Chondrocyte (in vitro differentiated cells): ENCODE measurements around the gene PPME1. TPM values are rescaled to one million over a fixed set of nuclear protein-coding genes. Genes with fewer than 3 reads are reported as not detected.
A peak's percentile ranks its signal among the peaks of the same experiment; 100 is the strongest.

Experiments
- DNase-seq: peaks from one replicate; pipeline ENCODE4 v3.0.0; 2021; ENCODE audit warnings: mixed read lengths, low spot score
- H3K27ac Mint-ChIP-seq: one replicate; pipeline ENCODE4 v1.8.0; 2021; ENCODE audit warnings: mild to moderate bottlenecking, moderate library complexity, mixed read lengths; ENCODE audit not compliant: unreplicated experiment
- H3K27me3 Mint-ChIP-seq: 2 replicates; pipeline ENCODE4 v1.8.0; 2021; ENCODE audit warnings: low read depth, mixed read lengths
- H3K36me3 Mint-ChIP-seq: 2 replicates; pipeline ENCODE4 v1.8.0; 2021; ENCODE audit warnings: low read depth, mixed read lengths
- H3K4me1 Mint-ChIP-seq: 2 replicates; pipeline ENCODE4 v1.8.0; 2021; ENCODE audit warnings: low read depth, mild to moderate bottlenecking, mixed read lengths
- H3K4me3 Mint-ChIP-seq: one replicate; pipeline ENCODE4 v1.8.0; 2021; ENCODE audit warnings: mild to moderate bottlenecking, moderate library complexity, mixed read lengths; ENCODE audit not compliant: unreplicated experiment
- H3K9me3 Mint-ChIP-seq: 2 replicates; pipeline ENCODE4 v1.8.0; 2021; ENCODE audit warnings: low read depth, mixed read lengths
- CTCF ChIP-seq: fragments of 200-600 bp; sonication (generic); IDR thresholded peaks from 2 replicates; pipeline ENCODE4 v1.5.0; 2021; ENCODE audit warnings: antibody characterized with exemption, mild to moderate bottlenecking, moderate library complexity
- total RNA-seq: library from RNA; stranded (reverse); gene quantifications from 3 replicates; pipeline ENCODE4 v1.2.1, GENCODE V29; 2021

The PPME1 gene
- total RNA-seq, 1 donor from 2014 or later = 76.2 TPM

- Mint-ChIP-seq H3K27ac (no peak overlapping the region), H3K9me3 (no peaks in the 10 kb centered on the region), H3K36me3 (peaks cover 26% of the 10 kb centered on the region), H3K4me3 (no peak overlapping the region), H3K27me3 (no peaks in the 10 kb centered on the region), H3K4me1 (peaks cover 25% of the 10 kb centered on the region)
- no peak for TF ChIP-seq CTCF
- DNase-seq = peak; percentile 68
These were observed 82.3 kb downstream of the PPME1 start for GRCh38 chr11:74253361-74253760.

- peak; percentile 97 for TF ChIP-seq CTCF
- H3K4me1 Mint-ChIP-seq = peaks cover 26% of the 10 kb centered on the region
- H3K27me3 Mint-ChIP-seq = no peaks in the 10 kb centered on the region
- DNase-seq = no peak
- H3K9me3 Mint-ChIP-seq = no peaks in the 10 kb centered on the region
- peaks cover 19% of the 10 kb centered on the region for H3K36me3 Mint-ChIP-seq
- H3K27ac Mint-ChIP-seq = no peak overlapping the region
- H3K4me3 Mint-ChIP-seq = no peak overlapping the region
These were observed 84.8 kb downstream of the PPME1 start for GRCh38 chr11:74255741-74256375.

- H3K36me3 Mint-ChIP-seq = peaks cover 18% of the 10 kb centered on the region
- no peak for TF ChIP-seq CTCF
- no peak overlapping the region for H3K27ac Mint-ChIP-seq
- H3K4me1 Mint-ChIP-seq = peaks cover 26% of the 10 kb centered on the region
- DNase-seq = no peak
- H3K27me3 Mint-ChIP-seq = no peaks in the 10 kb centered on the region
- no peak overlapping the region for H3K4me3 Mint-ChIP-seq
- H3K9me3 Mint-ChIP-seq = no peaks in the 10 kb centered on the region
These were observed 85.5 kb downstream of the PPME1 start for GRCh38 chr11:74256378-74257133.

GRCh38 chr11:74257959-74258553 is 87.0 kb downstream of the PPME1 start:
- Mint-ChIP-seq H3K36me3 (peaks cover 16% of the 10 kb centered on the region), H3K9me3 (no peaks in the 10 kb centered on the region), H3K27ac (peak overlapping the region; percentile 60), H3K4me1 (peaks cover 26% of the 10 kb centered on the region), H3K27me3 (no peaks in the 10 kb centered on the region), H3K4me3 (no peak overlapping the region)
- no peak for DNase-seq
- TF ChIP-seq CTCF = no peak

GRCh38 chr11:74262725-74263124 is 91.6 kb downstream of the PPME1 start:
- no peak for DNase-seq
- H3K36me3 Mint-ChIP-seq = peaks cover 5% of the 10 kb centered on the region
- no peak for TF ChIP-seq CTCF
- no peaks in the 10 kb centered on the region for H3K27me3 Mint-ChIP-seq
- H3K4me1 Mint-ChIP-seq = peaks cover 8% of the 10 kb centered on the region
- no peak overlapping the region for H3K4me3 Mint-ChIP-seq
- H3K27ac Mint-ChIP-seq = no peak overlapping the region
- no peaks in the 10 kb centered on the region for H3K9me3 Mint-ChIP-seq
